Islet precursor cell (in vitro differentiated cells): ENCODE results near the gene FBXL5.

Experiments used
- DNase-seq: peaks from one replicate; pipeline ENCODE4 v3.0.0-alpha.2; 2018

Gene FBXL5

GRCh38 chr4:15557786-15558550 lies 97.2 kb downstream of the FBXL5 start:
- no peak for DNase-seq

DNA sequence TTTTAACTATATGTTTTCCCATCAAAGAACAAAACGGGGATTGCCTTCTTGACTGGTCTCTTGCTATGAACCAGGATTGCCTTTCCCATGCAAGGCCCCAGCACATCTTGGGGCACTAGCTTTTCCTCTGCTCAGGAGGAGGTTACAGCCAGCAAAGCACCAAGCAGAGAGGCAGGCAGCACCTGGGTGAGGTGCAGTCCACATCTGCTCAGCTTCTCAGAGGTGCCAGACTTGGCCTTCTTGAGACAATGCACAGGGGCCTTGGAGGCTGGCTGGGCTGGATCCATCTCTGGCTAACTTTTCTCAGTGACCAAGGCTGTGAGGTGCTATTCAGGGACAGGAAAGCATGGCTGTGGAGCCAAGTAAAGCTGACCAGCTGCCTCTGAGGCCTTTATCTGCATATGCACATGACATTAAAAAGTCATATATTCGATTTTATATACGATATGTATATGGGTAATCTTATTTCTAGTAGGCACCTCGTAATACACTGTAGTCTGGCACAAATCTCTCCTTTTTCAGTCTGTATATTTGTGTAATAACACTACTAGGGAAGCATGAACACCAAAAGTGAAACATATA lies 98.6 kb downstream of the FBXL5 start:
- DNase-seq = no peak
